ENCODE results near the gene NOL9.

GRCh38 chr1:6580119-6580592, 25.8 kb upstream of the NOL9 start:
- TF ChIP-seq CTCF (IDR thresholded peaks at IDR 0.05; ENCODE audit: extremely low read depth in 1 of 2, insufficient read depth in 1 of 2, low read depth in 1 of 2, low read length in 2 of 2), result no peak
- TF ChIP-seq JUN (IDR thresholded peaks at IDR 0.05; ENCODE audit: borderline replicate concordance, insufficient read depth, insufficient read length, low read depth), result no peak
- TF ChIP-seq FOS (IDR thresholded peaks at IDR 0.05; ENCODE audit: borderline replicate concordance, insufficient read depth, low read length), result no peak
- no peak for TF ChIP-seq EZH2 (IDR thresholded peaks at IDR 0.05; ENCODE audit: borderline replicate concordance, low read depth, low read length, severe bottlenecking)
- no peak for TF ChIP-seq POLR2A (IDR thresholded peaks at IDR 0.05; ENCODE audit: low read depth, low read length)

Measured in endothelial cell of umbilical vein (primary cell).